ENCODE measurements around the gene MAGI2. TPM values are rescaled to one million over a fixed set of nuclear protein-coding genes. Genes with fewer than 3 reads are reported as not detected.

The MAGI2 gene
- total RNA-seq, 1 donor from 2014 or later: 0.38 TPM

DNA sequence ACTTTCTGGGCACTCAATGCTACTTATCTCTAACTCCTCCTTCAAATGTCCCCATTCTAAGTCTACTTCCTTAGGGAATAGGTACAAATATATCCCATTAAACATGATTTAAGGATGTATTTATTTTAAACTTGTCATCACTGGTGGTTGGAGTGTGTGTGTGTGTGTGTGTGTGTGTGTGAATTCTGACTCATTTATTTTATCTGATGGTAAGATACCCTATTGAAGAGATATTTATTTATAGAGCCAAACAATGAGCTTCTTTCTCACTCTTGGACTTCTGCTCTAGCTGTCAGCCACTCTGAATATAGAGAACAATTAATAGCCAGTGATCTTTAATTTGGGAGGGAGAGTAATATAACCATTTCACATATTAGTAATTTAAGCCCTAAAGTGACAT is 17.8 kb upstream of the MAGI2 start:
- no peak overlapping the region for H3K27ac Mint-ChIP-seq
- no peaks in the 10 kb centered on the region for H3K27me3 Mint-ChIP-seq
- POLR2A ChIA-PET: no interaction called here

DNA sequence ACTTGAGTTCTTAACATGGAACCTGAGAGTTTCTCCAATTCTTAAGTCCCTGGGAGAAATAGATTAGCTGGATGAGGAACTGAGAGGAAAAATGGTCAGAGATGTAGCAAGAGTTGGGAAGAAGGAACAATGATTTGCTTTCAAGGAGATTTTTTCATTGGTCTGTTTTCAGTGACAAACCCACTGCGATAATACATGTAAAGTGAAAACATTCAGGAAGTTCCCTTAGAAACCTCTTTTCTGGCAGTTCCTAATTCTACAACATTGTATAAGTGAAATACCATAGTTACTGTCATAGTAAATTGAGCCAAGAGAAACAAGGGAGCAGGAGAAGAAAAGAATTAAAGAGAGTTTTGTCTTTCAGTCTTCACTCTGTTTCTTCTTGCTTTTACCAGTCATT is 12.1 kb upstream of the MAGI2 start:
- ATAC-seq (ENCODE audit: low read depth): no peak
- no peak for DNase-seq
- H3K4me3 Mint-ChIP-seq: no peak overlapping the region
- no peaks in the 10 kb centered on the region for H3K27me3 Mint-ChIP-seq
- TF ChIP-seq, protein P1, sequence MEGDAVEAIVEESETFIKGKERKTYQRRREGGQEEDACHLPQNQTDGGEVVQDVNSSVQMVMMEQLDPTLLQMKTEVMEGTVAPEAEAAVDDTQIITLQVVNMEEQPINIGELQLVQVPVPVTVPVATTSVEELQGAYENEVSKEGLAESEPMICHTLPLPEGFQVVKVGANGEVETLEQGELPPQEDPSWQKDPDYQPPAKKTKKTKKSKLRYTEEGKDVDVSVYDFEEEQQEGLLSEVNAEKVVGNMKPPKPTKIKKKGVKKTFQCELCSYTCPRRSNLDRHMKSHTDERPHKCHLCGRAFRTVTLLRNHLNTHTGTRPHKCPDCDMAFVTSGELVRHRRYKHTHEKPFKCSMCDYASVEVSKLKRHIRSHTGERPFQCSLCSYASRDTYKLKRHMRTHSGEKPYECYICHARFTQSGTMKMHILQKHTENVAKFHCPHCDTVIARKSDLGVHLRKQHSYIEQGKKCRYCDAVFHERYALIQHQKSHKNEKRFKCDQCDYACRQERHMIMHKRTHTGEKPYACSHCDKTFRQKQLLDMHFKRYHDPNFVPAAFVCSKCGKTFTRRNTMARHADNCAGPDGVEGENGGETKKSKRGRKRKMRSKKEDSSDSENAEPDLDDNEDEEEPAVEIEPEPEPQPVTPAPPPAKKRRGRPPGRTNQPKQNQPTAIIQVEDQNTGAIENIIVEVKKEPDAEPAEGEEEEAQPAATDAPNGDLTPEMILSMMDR (IDR thresholded peaks at IDR 0.05): no peak
- CTCF ChIA-PET: no interaction called here
- no peaks in the 10 kb centered on the region for H3K4me1 Mint-ChIP-seq
- H3K9me3 Mint-ChIP-seq: no peaks in the 10 kb centered on the region
- POLR2A ChIA-PET: no interaction called here
- H3K36me3 Mint-ChIP-seq (ENCODE audit: low read depth): no peaks in the 10 kb centered on the region
- intact Hi-C loops (cut with micrococcal nuclease): no loop called here
- no peak overlapping the region for H3K27ac Mint-ChIP-seq

More for the DNA sequence above, 17.8 kb upstream of the MAGI2 start:
- ATAC-seq (ENCODE audit: low read depth) (no peak), DNase-seq (no peak)
- intact Hi-C loops (cut with micrococcal nuclease): no loop called here
- no peaks in the 10 kb centered on the region for H3K36me3 Mint-ChIP-seq (ENCODE audit: low read depth)
- peaks cover 2% of the 10 kb centered on the region for H3K9me3 Mint-ChIP-seq
- TF ChIP-seq, protein P1 (IDR thresholded peaks at IDR 0.05): no peak
- no peaks in the 10 kb centered on the region for H3K4me1 Mint-ChIP-seq
- CTCF ChIA-PET: no interaction called here
- no peak overlapping the region for H3K4me3 Mint-ChIP-seq

DNA sequence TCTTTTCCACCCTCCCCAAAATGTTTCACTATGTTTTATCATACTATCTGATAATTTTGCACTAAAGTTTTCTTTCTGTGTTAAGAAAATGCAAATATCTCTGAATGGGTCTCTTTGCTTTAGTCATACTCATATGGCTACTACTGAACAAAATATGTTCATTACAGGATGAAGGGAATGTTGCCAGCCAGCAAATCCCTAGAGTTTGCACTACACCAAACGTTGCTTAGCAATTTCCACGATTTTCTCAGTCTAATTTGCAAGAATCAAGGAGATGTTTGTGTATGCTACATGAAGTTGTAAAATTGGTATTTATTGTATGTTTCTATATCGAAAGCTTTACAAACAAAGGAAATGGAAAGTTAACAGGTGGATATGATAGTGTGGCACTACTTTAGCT is 10.6 kb upstream of the MAGI2 start:
- Mint-ChIP-seq H3K4me1 (no peaks in the 10 kb centered on the region), H3K27me3 (no peaks in the 10 kb centered on the region), H3K4me3 (no peak overlapping the region), H3K27ac (no peak overlapping the region), H3K36me3 (ENCODE audit: low read depth) (no peaks in the 10 kb centered on the region), H3K9me3 (no peaks in the 10 kb centered on the region)
- DNase-seq: no peak
- CTCF ChIA-PET: no interaction called here
- no peak for ATAC-seq (ENCODE audit: low read depth)
- intact Hi-C loops (cut with micrococcal nuclease): no loop called here
- TF ChIP-seq, protein P1 (IDR thresholded peaks at IDR 0.05): no peak
- POLR2A ChIA-PET: no interaction called here

DNA sequence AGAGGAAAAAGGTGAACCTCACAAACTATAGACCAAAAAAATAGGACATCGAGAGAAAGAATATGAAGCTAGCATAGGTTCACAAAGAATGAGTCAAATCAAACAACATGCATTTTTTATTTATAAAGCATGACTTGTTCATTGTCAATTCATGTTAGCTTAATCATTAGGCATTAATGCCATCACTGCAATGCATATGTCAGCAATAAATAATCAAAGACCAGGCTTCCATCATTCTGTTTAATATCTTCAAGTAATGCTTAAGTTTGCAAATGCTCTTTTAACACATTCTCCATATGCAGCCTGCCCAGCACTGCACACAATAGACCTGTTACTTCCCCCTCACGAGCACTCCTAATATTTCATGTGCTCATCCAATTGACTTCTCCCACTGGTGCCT is 8.9 kb upstream of the MAGI2 start:
- ChIA-PET CTCF (no interaction called here), POLR2A (no interaction called here)
- no peak overlapping the region for H3K4me3 Mint-ChIP-seq
- no peaks in the 10 kb centered on the region for H3K9me3 Mint-ChIP-seq
- no peak for DNase-seq
- H3K4me1 Mint-ChIP-seq: no peaks in the 10 kb centered on the region
- ATAC-seq (ENCODE audit: low read depth): no peak
- H3K27me3 Mint-ChIP-seq: no peaks in the 10 kb centered on the region
- intact Hi-C loops (cut with micrococcal nuclease): no loop called here
- TF ChIP-seq, protein P1 (IDR thresholded peaks at IDR 0.05): no peak
- no peak overlapping the region for H3K27ac Mint-ChIP-seq
- no peaks in the 10 kb centered on the region for H3K36me3 Mint-ChIP-seq (ENCODE audit: low read depth)

DNA sequence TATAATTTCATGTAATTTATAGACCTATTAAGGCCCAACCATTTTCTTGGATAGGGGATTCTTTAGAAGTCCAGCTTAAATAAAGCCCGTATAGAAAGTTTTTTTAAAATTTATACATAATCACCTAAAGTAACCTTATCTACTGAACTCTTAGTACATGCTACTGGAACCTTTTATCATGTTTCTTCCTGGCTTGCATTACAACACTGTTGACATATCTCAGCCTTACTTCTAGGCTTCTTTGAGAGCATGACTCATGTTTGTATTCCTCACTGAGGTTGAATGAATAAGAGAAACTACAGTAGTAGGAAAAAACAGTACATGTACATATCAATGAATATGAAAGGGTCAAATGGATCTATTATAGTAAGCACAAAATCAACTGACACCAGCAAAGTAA is 8.2 kb upstream of the MAGI2 start:
- CTCF ChIA-PET: no interaction called here
- ATAC-seq (ENCODE audit: low read depth) (no peak), DNase-seq (no peak)
- Mint-ChIP-seq H3K27me3 (no peaks in the 10 kb centered on the region), H3K4me3 (no peak overlapping the region), H3K27ac (no peak overlapping the region), H3K4me1 (no peaks in the 10 kb centered on the region), H3K36me3 (ENCODE audit: low read depth) (no peaks in the 10 kb centered on the region), H3K9me3 (no peaks in the 10 kb centered on the region)
- TF ChIP-seq, protein P1 (IDR thresholded peaks at IDR 0.05): no peak
- POLR2A ChIA-PET: no interaction called here
- intact Hi-C loops (cut with micrococcal nuclease): no loop called here

All from activated B cell treated with CpG ODN at 0.5 μM for 24 hours (primary cell).